Endothelial cell of umbilical vein (primary cell): ENCODE results near the gene C19orf85. TPM values are rescaled to one million over a fixed set of nuclear protein-coding genes. Genes with fewer than 3 reads are reported as not detected.

Experiments used
- BruUV-seq: library from RNA; stranded (reverse); fragments of 400-500 nt; replicated peaks from 2 replicates; lab custom pipeline; 2021; lab: Mats Ljungman, UMichigan
- CTCF ChIA-PET: fragments of 300-600, 350-600 bp; sonication (Branson Sonifier 250); formaldehyde crosslinking; loops from one replicate; lab custom pipeline; 2021; ENCODE audit warnings: antibody characterized with exemption, inconsistent platforms; lab: Charles Lee
- POLR2A ChIA-PET: fragments of 300-600, 350-600 bp; sonication (Branson Sonifier 250); formaldehyde crosslinking; loops from one replicate; lab custom pipeline; 2021; ENCODE audit warnings: antibody characterized with exemption, inconsistent platforms; lab: Charles Lee
- DNase-seq: peaks from one replicate; pipeline ENCODE4 v3.0.0-alpha.2; 2011; ENCODE audit warnings: low read depth, low spot score
- FAIRE-seq: peaks from 2 replicates; lab custom pipeline; 2011; peaks lifted over from hg19 to GRCh38; lab: Jason Lieb, UNC
- H2AFZ ChIP-seq: 2 replicates; pipeline ENCODE4 v1.6.0; 2012; ENCODE audit warnings: low read depth, low read length, control low read depth, inconsistent platforms
- H3K27ac ChIP-seq: 2 replicates; pipeline ENCODE4 v1.5.1; 2011; ENCODE audit warnings: low read depth, mild to moderate bottlenecking, control low read depth, low read length, moderate library complexity; ENCODE audit not compliant: insufficient read depth
- H3K27me3 ChIP-seq, 2 experiments: 2 replicates each; pipeline versions ENCODE4 v1.6.0 to v1.6.1; 2011; ENCODE audit warnings: low read length in 2 of 2, mixed read lengths in 1 of 2; ENCODE audit not compliant: control insufficient read depth in 2 of 2, insufficient read depth in 2 of 2
- H3K36me3 ChIP-seq, 2 experiments: 2 replicates in 1 of 2; 3 replicates in 1 of 2; pipeline ENCODE4 v1.5.1; 2011; ENCODE audit warnings: low read length in 2 of 2, mild to moderate bottlenecking in 1 of 2, moderate library complexity in 1 of 2; ENCODE audit not compliant: control insufficient read depth in 2 of 2, insufficient read depth in 2 of 2; ENCODE audit errors: extremely low read depth in 1 of 2
- H3K4me1 ChIP-seq: 3 replicates; pipeline ENCODE4 v1.5.1; 2011; ENCODE audit warnings: mild to moderate bottlenecking, low read length; ENCODE audit not compliant: control insufficient read depth, insufficient read depth; ENCODE audit errors: extremely low read depth
- H3K4me2 ChIP-seq: 2 replicates; pipeline ENCODE4 v1.6.1; 2011; ENCODE audit warnings: low read length, control low read depth, mixed read lengths; ENCODE audit not compliant: insufficient read depth
- H3K4me3 ChIP-seq, 3 experiments: fragments of 200-600 bp in 1 of 3; sonication (generic), shearing (Covaris generic) in 1 of 3; replicated peaks in 1 of 3; 2 replicates each; pipeline ENCODE4 v1.5.1; 2011 to 2016; ENCODE audit warnings: control low read depth in 3 of 3, low read length in 3 of 3, mild to moderate bottlenecking in 2 of 3, inconsistent platforms in 1 of 3, low read depth in 1 of 3, moderate library complexity in 1 of 3; ENCODE audit not compliant: insufficient read depth in 1 of 3
- H3K79me2 ChIP-seq: 2 replicates; pipeline ENCODE4 v1.6.0; 2012; ENCODE audit warnings: low read length, inconsistent platforms; ENCODE audit not compliant: control insufficient read depth, insufficient read depth
- H3K9ac ChIP-seq: replicated peaks from 2 replicates; pipeline ENCODE3; 2011; ENCODE audit warnings: low read length, control low read depth; ENCODE audit not compliant: insufficient read depth; ENCODE audit errors: extremely low read depth
- H3K9me1 ChIP-seq: replicated peaks from 3 replicates; pipeline ENCODE4 v1.6.0; 2011; ENCODE audit warnings: mild to moderate bottlenecking, low read length; ENCODE audit not compliant: control insufficient read depth, insufficient read depth; ENCODE audit errors: extremely low read depth
- H3K9me3 ChIP-seq: replicated peaks from 2 replicates; pipeline ENCODE4 v1.5.1; 2012; ENCODE audit warnings: low read length, inconsistent platforms; ENCODE audit not compliant: control insufficient read depth, insufficient read depth
- H4K20me1 ChIP-seq: replicated peaks from 2 replicates; pipeline ENCODE3; 2011; ENCODE audit warnings: mild to moderate bottlenecking, low read length; ENCODE audit not compliant: control insufficient read depth, insufficient read depth; ENCODE audit errors: extremely low read depth
- CTCF ChIP-seq, 2 donors: IDR thresholded peaks; 1 replicate in 1 of 2; 2 replicates in 1 of 2; pipeline ENCODE4 v1.5.1; 2011; ENCODE audit warnings: low read length in 2 of 2, mild to moderate bottlenecking in 2 of 2, moderate library complexity in 2 of 2, control low read depth in 1 of 2, inconsistent platforms in 1 of 2, low read depth in 1 of 2; ENCODE audit not compliant: insufficient read depth in 1 of 2; ENCODE audit errors: extremely low read depth in 1 of 2
- EZH2 ChIP-seq: IDR thresholded peaks from 2 replicates; pipeline ENCODE4 v1.6.1; 2012; ENCODE audit warnings: borderline replicate concordance, low read depth, mild to moderate bottlenecking, moderate library complexity, low read length, inconsistent platforms; ENCODE audit not compliant: severe bottlenecking
- FOS ChIP-seq: IDR thresholded peaks from 2 replicates; pipeline ENCODE4 v1.6.1; 2011; ENCODE audit warnings: mild to moderate bottlenecking, low read length, moderate library complexity, borderline replicate concordance; ENCODE audit not compliant: insufficient read depth
- GATA2 ChIP-seq: IDR thresholded peaks from 2 replicates; pipeline ENCODE4 v1.7.0; 2011; ENCODE audit warnings: low read depth, mild to moderate bottlenecking, moderate library complexity, mixed read lengths, low read length; ENCODE audit not compliant: insufficient read length, insufficient read depth
- JUN ChIP-seq: IDR thresholded peaks from 2 replicates; pipeline ENCODE4 v1.6.1; 2011; ENCODE audit warnings: borderline replicate concordance, low read depth; ENCODE audit not compliant: insufficient read length, insufficient read depth
- MAX ChIP-seq: IDR thresholded peaks from 2 replicates; pipeline ENCODE4 v1.6.1; 2011; ENCODE audit not compliant: insufficient read depth, insufficient read length
- MYC ChIP-seq: IDR thresholded peaks from one replicate; pipeline ENCODE4 v1.6.1; 2011; ENCODE audit warnings: mild to moderate bottlenecking, low read depth, low read length
- POLR2A ChIP-seq: IDR thresholded peaks from 2 replicates; pipeline ENCODE4 v1.6.1; 2012; ENCODE audit warnings: low read depth, mild to moderate bottlenecking, control low read depth, low read length
- POLR2AphosphoS5 ChIP-seq: IDR thresholded peaks from 2 replicates; pipeline ENCODE4 v1.6.1; 2012; ENCODE audit warnings: low read depth, mild to moderate bottlenecking, control low read depth, low read length, moderate library complexity; ENCODE audit not compliant: insufficient read depth
- dilution Hi-C: fragments of 300-500 bp; cut with MboI; formaldehyde crosslinking; loops from one replicate; pipeline ENCODE4 v1.15.0; 2019; ENCODE audit warnings: low sequenced_read_pairs; ENCODE audit not compliant: extremely low pct_ligation_motif_present
- intact Hi-C: fragments of 100-400 bp; cut with micrococcal nuclease; formaldehyde crosslinking; loops from one replicate; pipeline ENCODE4 v1.10.0; 2022
- polyA plus RNA-seq, 4 experiments: library from polyadenylated mRNA; depleted of rRNA in 3 of 4; stranded (reverse) in 3 of 4; unstranded in 1 of 4; fragments of >200 nt; gene quantifications; 2 replicates each; pipeline versions ENCODE4 v1.2.1 to v1.2.3, GENCODE V29; 2011 to 2012; ENCODE audit warnings: missing spikeins in 1 of 4
- total RNA-seq: library from RNA; stranded (reverse); gene quantifications from 2 replicates; pipeline ENCODE4 v1.2.3, GENCODE V29; 2021

Gene C19orf85
- total and polyA plus RNA-seq, 2 donors (not counting 3 experiments of a cell fraction or from before 2014, with no cell fraction given): not detected

GRCh38 chr19:55419624-55420236 lies 44.8 kb downstream of the C19orf85 start:
- Histone ChIP-seq H3K27ac (no peak overlapping the region), H4K20me1 (no peaks in the 10 kb centered on the region), H3K36me3 (no peaks in the 10 kb centered on the region), H2AFZ (no peak overlapping the region), H3K4me3 (no peak overlapping the region), H3K4me2 (no peak overlapping the region), H3K9me3 (no peaks in the 10 kb centered on the region), H3K79me2 (no peaks in the 10 kb centered on the region), H3K9ac (no peak overlapping the region), H3K9me1 (no peaks in the 10 kb centered on the region), H3K27me3 (peaks cover 0 to 8% of the 10 kb centered on the region in 2 experiments), H3K4me1 (no peaks in the 10 kb centered on the region)
- no peak for DNase-seq
- intact Hi-C loops: loop anchor here (2.0 kb wide), 2 partner anchors 85 to 127 kb away; no protein-coding TSS in a partner anchor
- dilution Hi-C loops: no loop called here
- BruUV-seq: no TSS peak
- ChIA-PET CTCF (interaction anchor here (0.8 to 4.5 kb wide), 8 partner anchors 34 to 283 kb away, joined by 3 to 69 read pairs (median 6); no protein-coding TSS in a partner anchor), POLR2A (interaction anchor here (1.0 kb wide), 1 partner anchor 12 kb away, joined by 3 read pairs; the partner anchor contains the start of gene UBE2S)
- FAIRE-seq: no peak
- TF ChIP-seq EZH2: no peak
- TF ChIP-seq FOS: no peak
- no peak for TF ChIP-seq MAX
- no peak for TF ChIP-seq GATA2
- TF ChIP-seq POLR2A: no peak
- no peak for TF ChIP-seq POLR2AphosphoS5
- no peak for TF ChIP-seq JUN
- TF ChIP-seq MYC: no peak
- no peak for TF ChIP-seq CTCF (IDR thresholded peaks at IDR 0.05; ENCODE audit: extremely low read depth in 1 of 2, insufficient read depth in 1 of 2, low read depth in 1 of 2, low read length in 2 of 2)
